ENCODE data around the gene RPSA.

DNA sequence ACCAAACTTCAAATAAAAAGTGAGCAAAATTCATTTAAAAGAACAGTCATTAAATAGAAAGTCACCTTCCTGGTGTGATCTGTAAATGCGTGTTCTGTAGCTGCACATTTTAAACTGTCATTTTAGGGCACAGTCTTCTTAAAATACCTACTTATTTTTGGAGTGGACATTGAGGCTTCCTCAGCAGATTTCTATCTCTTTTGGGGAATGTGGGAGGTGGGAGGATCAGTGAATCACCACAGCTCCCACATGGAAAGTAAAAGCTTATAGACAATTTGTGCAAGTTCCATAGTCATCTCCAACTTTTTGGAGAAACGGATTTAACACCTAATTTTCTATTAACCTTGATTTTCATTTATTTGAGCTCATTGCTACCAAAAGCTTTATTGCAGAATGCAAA, 39.9 kb downstream of the RPSA start:
- TF ChIP-seq, protein P1, sequence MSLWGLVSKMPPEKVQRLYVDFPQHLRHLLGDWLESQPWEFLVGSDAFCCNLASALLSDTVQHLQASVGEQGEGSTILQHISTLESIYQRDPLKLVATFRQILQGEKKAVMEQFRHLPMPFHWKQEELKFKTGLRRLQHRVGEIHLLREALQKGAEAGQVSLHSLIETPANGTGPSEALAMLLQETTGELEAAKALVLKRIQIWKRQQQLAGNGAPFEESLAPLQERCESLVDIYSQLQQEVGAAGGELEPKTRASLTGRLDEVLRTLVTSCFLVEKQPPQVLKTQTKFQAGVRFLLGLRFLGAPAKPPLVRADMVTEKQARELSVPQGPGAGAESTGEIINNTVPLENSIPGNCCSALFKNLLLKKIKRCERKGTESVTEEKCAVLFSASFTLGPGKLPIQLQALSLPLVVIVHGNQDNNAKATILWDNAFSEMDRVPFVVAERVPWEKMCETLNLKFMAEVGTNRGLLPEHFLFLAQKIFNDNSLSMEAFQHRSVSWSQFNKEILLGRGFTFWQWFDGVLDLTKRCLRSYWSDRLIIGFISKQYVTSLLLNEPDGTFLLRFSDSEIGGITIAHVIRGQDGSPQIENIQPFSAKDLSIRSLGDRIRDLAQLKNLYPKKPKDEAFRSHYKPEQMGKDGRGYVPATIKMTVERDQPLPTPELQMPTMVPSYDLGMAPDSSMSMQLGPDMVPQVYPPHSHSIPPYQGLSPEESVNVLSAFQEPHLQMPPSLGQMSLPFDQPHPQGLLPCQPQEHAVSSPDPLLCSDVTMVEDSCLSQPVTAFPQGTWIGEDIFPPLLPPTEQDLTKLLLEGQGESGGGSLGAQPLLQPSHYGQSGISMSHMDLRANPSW (CRISPR knock-in tag; conservative IDR thresholded peaks at IDR 0.05; ENCODE audit: low read depth): no peak
- TF ChIP-seq, protein P2, sequence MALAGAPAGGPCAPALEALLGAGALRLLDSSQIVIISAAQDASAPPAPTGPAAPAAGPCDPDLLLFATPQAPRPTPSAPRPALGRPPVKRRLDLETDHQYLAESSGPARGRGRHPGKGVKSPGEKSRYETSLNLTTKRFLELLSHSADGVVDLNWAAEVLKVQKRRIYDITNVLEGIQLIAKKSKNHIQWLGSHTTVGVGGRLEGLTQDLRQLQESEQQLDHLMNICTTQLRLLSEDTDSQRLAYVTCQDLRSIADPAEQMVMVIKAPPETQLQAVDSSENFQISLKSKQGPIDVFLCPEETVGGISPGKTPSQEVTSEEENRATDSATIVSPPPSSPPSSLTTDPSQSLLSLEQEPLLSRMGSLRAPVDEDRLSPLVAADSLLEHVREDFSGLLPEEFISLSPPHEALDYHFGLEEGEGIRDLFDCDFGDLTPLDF (CRISPR knock-in tag; IDR thresholded peaks at IDR 0.05): no peak
- TF ChIP-seq, protein P3, sequence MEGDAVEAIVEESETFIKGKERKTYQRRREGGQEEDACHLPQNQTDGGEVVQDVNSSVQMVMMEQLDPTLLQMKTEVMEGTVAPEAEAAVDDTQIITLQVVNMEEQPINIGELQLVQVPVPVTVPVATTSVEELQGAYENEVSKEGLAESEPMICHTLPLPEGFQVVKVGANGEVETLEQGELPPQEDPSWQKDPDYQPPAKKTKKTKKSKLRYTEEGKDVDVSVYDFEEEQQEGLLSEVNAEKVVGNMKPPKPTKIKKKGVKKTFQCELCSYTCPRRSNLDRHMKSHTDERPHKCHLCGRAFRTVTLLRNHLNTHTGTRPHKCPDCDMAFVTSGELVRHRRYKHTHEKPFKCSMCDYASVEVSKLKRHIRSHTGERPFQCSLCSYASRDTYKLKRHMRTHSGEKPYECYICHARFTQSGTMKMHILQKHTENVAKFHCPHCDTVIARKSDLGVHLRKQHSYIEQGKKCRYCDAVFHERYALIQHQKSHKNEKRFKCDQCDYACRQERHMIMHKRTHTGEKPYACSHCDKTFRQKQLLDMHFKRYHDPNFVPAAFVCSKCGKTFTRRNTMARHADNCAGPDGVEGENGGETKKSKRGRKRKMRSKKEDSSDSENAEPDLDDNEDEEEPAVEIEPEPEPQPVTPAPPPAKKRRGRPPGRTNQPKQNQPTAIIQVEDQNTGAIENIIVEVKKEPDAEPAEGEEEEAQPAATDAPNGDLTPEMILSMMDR (IDR thresholded peaks at IDR 0.05): no peak
- TF ChIP-seq, protein P4, sequence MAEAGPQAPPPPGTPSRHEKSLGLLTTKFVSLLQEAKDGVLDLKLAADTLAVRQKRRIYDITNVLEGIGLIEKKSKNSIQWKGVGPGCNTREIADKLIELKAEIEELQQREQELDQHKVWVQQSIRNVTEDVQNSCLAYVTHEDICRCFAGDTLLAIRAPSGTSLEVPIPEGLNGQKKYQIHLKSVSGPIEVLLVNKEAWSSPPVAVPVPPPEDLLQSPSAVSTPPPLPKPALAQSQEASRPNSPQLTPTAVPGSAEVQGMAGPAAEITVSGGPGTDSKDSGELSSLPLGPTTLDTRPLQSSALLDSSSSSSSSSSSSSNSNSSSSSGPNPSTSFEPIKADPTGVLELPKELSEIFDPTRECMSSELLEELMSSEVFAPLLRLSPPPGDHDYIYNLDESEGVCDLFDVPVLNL (CRISPR knock-in tag; IDR thresholded peaks at IDR 0.05; ENCODE audit: borderline replicate concordance, low read depth): no peak
- TF ChIP-seq, protein P5, sequence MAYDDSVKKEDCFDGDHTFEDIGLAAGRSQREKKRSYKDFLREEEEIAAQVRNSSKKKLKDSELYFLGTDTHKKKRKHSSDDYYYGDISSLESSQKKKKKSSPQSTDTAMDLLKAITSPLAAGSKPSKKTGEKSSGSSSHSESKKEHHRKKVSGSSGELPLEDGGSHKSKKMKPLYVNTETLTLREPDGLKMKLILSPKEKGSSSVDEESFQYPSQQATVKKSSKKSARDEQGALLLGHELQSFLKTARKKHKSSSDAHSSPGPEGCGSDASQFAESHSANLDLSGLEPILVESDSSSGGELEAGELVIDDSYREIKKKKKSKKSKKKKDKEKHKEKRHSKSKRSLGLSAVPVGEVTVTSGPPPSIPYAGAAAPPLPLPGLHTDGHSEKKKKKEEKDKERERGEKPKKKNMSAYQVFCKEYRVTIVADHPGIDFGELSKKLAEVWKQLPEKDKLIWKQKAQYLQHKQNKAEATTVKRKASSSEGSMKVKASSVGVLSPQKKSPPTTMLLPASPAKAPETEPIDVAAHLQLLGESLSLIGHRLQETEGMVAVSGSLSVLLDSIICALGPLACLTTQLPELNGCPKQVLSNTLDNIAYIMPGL (CRISPR knock-in tag; IDR thresholded peaks at IDR 0.05): no peak
- TF ChIP-seq NFYB (CRISPR knock-in tag; conservative IDR thresholded peaks at IDR 0.05; ENCODE audit: low read depth) (no peak), ETV6 (CRISPR knock-in tag; IDR thresholded peaks at IDR 0.05) (no peak), RELA (CRISPR knock-in tag; IDR thresholded peaks at IDR 0.05; ENCODE audit: borderline replicate concordance) (no peak), ATF1 (CRISPR knock-in tag; IDR thresholded peaks at IDR 0.05) (no peak), NR2C2 (CRISPR knock-in tag; IDR thresholded peaks at IDR 0.05) (no peak)
- TF ChIP-seq, protein P6, sequence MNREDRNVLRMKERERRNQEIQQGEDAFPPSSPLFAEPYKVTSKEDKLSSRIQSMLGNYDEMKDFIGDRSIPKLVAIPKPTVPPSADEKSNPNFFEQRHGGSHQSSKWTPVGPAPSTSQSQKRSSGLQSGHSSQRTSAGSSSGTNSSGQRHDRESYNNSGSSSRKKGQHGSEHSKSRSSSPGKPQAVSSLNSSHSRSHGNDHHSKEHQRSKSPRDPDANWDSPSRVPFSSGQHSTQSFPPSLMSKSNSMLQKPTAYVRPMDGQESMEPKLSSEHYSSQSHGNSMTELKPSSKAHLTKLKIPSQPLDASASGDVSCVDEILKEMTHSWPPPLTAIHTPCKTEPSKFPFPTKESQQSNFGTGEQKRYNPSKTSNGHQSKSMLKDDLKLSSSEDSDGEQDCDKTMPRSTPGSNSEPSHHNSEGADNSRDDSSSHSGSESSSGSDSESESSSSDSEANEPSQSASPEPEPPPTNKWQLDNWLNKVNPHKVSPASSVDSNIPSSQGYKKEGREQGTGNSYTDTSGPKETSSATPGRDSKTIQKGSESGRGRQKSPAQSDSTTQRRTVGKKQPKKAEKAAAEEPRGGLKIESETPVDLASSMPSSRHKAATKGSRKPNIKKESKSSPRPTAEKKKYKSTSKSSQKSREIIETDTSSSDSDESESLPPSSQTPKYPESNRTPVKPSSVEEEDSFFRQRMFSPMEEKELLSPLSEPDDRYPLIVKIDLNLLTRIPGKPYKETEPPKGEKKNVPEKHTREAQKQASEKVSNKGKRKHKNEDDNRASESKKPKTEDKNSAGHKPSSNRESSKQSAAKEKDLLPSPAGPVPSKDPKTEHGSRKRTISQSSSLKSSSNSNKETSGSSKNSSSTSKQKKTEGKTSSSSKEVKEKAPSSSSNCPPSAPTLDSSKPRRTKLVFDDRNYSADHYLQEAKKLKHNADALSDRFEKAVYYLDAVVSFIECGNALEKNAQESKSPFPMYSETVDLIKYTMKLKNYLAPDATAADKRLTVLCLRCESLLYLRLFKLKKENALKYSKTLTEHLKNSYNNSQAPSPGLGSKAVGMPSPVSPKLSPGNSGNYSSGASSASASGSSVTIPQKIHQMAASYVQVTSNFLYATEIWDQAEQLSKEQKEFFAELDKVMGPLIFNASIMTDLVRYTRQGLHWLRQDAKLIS (CRISPR knock-in tag; IDR thresholded peaks at IDR 0.05; ENCODE audit: borderline replicate concordance): no peak

All from WTC11 (cell line).